GM12878 (cell line): Measurements from ENCODE around the gene TAF3. TPM values are rescaled to one million over a fixed set of nuclear protein-coding genes. Genes with fewer than 3 reads are reported as not detected.

Experiments used
- ATAC-seq: fragments of 200-7000 bp; cut with Tn5 transposase; 3 replicates; pipeline ENCODE4 v1.9.1; 2020; ENCODE audit warnings: mild to moderate bottlenecking, moderate library complexity
- BruUV-seq: library from RNA; stranded (reverse); fragments of 400-500 nt; replicated peaks from 2 replicates; lab custom pipeline; 2021; lab: Mats Ljungman, UMichigan
- CTCF ChIA-PET: fragments of 300-600 bp; sonication (Branson Sonifier 250); formaldehyde crosslinking; extraction: SDS; loops from one replicate; lab custom pipeline; 2021; ENCODE audit warnings: inconsistent platforms; lab: Yijun Ruan, JAX
- POLR2A ChIA-PET: fragments of 350-600 bp; formaldehyde crosslinking; extraction: SDS; loops from one replicate; lab custom pipeline; 2021; ENCODE audit warnings: inconsistent platforms; lab: Charles Lee
- RAD21 ChIA-PET: fragments of 300-600 bp; sonication (Branson Sonifier 250); formaldehyde crosslinking; loops from one replicate; lab custom pipeline; 2023; ENCODE audit warnings: antibody characterized with exemption; ENCODE audit not compliant: unreplicated experiment; lab: Charles Lee
- SMC1A ChIA-PET: fragments of 300-600 bp; sonication (Branson Sonifier 250); formaldehyde crosslinking; loops from one replicate; lab custom pipeline; 2023; ENCODE audit not compliant: unreplicated experiment, uncharacterized antibody; lab: Charles Lee
- DNase-seq: peaks from one replicate; pipeline ENCODE4 v3.0.0-alpha.2; 2011; ENCODE audit warnings: low read depth, low spot score
- FAIRE-seq: peaks from 3 replicates; lab custom pipeline; 2011; peaks lifted over from hg19 to GRCh38; lab: Jason Lieb, UNC
- H2AFZ ChIP-seq: 2 replicates; pipeline ENCODE4 v1.6.0; 2011; ENCODE audit warnings: low read depth, low read length, control low read depth; ENCODE audit not compliant: control insufficient read depth
- H3K27ac ChIP-seq: 2 replicates; pipeline ENCODE4 v1.5.1; 2011; ENCODE audit warnings: control low read depth; ENCODE audit not compliant: control insufficient read depth, insufficient read depth
- H3K27me3 ChIP-seq, 2 experiments: replicated peaks in 1 of 2; 2 replicates each; pipeline versions ENCODE4 v1.6.0 to v1.6.1; 2011; ENCODE audit warnings: low read length in 1 of 2; ENCODE audit not compliant: control insufficient read depth in 2 of 2, insufficient read depth in 2 of 2
- H3K36me3 ChIP-seq, 2 experiments: 2 replicates each; pipeline ENCODE4 v1.5.1; 2011; ENCODE audit warnings: low read length in 1 of 2; ENCODE audit not compliant: control insufficient read depth in 2 of 2, insufficient read depth in 2 of 2
- H3K4me1 ChIP-seq: 2 replicates; pipeline ENCODE4 v1.6.1; 2011; ENCODE audit warnings: mild to moderate bottlenecking, low read length, moderate library complexity, mixed read lengths; ENCODE audit not compliant: control insufficient read depth, insufficient read depth
- H3K4me2 ChIP-seq: 2 replicates; pipeline ENCODE4 v1.6.0; 2011; ENCODE audit warnings: control low read depth; ENCODE audit not compliant: control insufficient read depth, insufficient read depth
- H3K4me3 ChIP-seq: fragments of 200-600 bp; sonication (generic); 2 replicates; pipeline ENCODE4 v1.5.1; 2016
- H3K79me2 ChIP-seq: 2 replicates; pipeline ENCODE4 v1.6.0; 2011; ENCODE audit warnings: low read length; ENCODE audit not compliant: control insufficient read depth, insufficient read depth
- H3K9ac ChIP-seq: 2 replicates; pipeline ENCODE4 v1.8.0; 2011; ENCODE audit warnings: low read length, control low read depth, mixed read lengths; ENCODE audit not compliant: control insufficient read depth, insufficient read depth
- H3K9me3 ChIP-seq: replicated peaks from 3 replicates; pipeline ENCODE4 v1.5.1; 2011; ENCODE audit warnings: mild to moderate bottlenecking, low read length; ENCODE audit not compliant: control insufficient read depth, insufficient read depth
- H4K20me1 ChIP-seq: 2 replicates; pipeline ENCODE4 v1.6.0; 2011; ENCODE audit not compliant: control insufficient read depth, insufficient read depth
- CHD1 ChIP-seq: IDR thresholded peaks from 2 replicates; pipeline ENCODE4 v1.6.1; 2012; ENCODE audit warnings: low read depth, low read length, improper control_type of control experiment
- YBX1 ChIP-seq: fragments of 450-650 bp; IDR thresholded peaks from 2 replicates; pipeline ENCODE4 v1.6.1; 2016; ENCODE audit warnings: antibody characterized with exemption
- WGBS: methylation state at CpG from one replicate; pipeline ENCODE4 v1.1.6; 2016; ENCODE audit warnings: low lambda C conversion rate; ENCODE audit not compliant: insufficient replicate concordance, insufficient coverage; ENCODE audit errors: missing lambda C conversion rate; 5-methylcytosine and 5-hydroxymethylcytosine counted together
- in situ Hi-C: fragments of 300-500 bp; cut with MboI; formaldehyde crosslinking; loops from 9 replicates; pipeline ENCODE4 v1.14.3; 2018; ENCODE audit warnings: mixed read lengths
- intact Hi-C: fragments of 100-400 bp; cut with micrococcal nuclease; formaldehyde crosslinking; loops from one replicate; pipeline ENCODE4 v1.14.2; 2022; ENCODE audit not compliant: unreplicated experiment
- polyA plus RNA-seq, 11 experiments: library from polyadenylated mRNA; depleted of rRNA in 4 of 11; unstranded in 6 of 11; stranded (reverse) in 5 of 11; fragments of >200 nt; fragmentation: Nextera tagmentation in 4 of 11; fragmentation: Illumina TruSeq in 1 of 11; extraction: Ambion mirVana in 4 of 11; extraction: Trizol in 1 of 11; gene quantifications; 1 replicate in 1 of 11; 2 replicates in 10 of 11; pipeline versions ENCODE4 v1.2.1 to v1.2.3, GENCODE V29; 2011 to 2016; ENCODE audit warnings: inconsistent platforms in 2 of 11, missing spikeins in 2 of 11, low read depth in 1 of 11
- total RNA-seq, 4 experiments: library from RNA; depleted of rRNA in 3 of 4; stranded (reverse); fragments of >200 nt in 3 of 4; fragmentation: Illumina TruSeq in 1 of 4; extraction: Trizol in 1 of 4; gene quantifications; 2 replicates each; pipeline versions ENCODE4 v1.2.1 to v1.2.3, GENCODE V29; 2013 to 2021
- TF ChIP-seq, protein P1 (sequence below): IDR thresholded peaks from 2 replicates; pipeline ENCODE4 v1.6.1; 2011; ENCODE audit warnings: borderline replicate concordance, low read depth, mild to moderate bottlenecking, moderate library complexity, mixed read lengths, low read length; ENCODE audit not compliant: insufficient read depth; ENCODE audit errors: extremely low read length
- TF ChIP-seq, protein P2 (sequence below), 3 experiments: IDR thresholded peaks in 2 of 3; conservative IDR thresholded peaks in 1 of 3; 2 replicates each; pipeline ENCODE4 v1.5.1; 2011; ENCODE audit warnings: low read depth in 3 of 3, low read length in 3 of 3, mild to moderate bottlenecking in 3 of 3, control low read depth in 2 of 3, moderate library complexity in 2 of 3, inconsistent platforms in 1 of 3, mixed read lengths in 1 of 3; ENCODE audit not compliant: control insufficient read depth in 2 of 3, insufficient read depth in 1 of 3; ENCODE audit errors: extremely low read depth in 1 of 3

Gene TAF3
- total and polyA plus RNA-seq, 10 of the 15 experiments (the other 5 are each of a cell fraction or from before 2014, with no cell fraction given): 2.0 to 10.1 (median 3.7) TPM

DNA sequence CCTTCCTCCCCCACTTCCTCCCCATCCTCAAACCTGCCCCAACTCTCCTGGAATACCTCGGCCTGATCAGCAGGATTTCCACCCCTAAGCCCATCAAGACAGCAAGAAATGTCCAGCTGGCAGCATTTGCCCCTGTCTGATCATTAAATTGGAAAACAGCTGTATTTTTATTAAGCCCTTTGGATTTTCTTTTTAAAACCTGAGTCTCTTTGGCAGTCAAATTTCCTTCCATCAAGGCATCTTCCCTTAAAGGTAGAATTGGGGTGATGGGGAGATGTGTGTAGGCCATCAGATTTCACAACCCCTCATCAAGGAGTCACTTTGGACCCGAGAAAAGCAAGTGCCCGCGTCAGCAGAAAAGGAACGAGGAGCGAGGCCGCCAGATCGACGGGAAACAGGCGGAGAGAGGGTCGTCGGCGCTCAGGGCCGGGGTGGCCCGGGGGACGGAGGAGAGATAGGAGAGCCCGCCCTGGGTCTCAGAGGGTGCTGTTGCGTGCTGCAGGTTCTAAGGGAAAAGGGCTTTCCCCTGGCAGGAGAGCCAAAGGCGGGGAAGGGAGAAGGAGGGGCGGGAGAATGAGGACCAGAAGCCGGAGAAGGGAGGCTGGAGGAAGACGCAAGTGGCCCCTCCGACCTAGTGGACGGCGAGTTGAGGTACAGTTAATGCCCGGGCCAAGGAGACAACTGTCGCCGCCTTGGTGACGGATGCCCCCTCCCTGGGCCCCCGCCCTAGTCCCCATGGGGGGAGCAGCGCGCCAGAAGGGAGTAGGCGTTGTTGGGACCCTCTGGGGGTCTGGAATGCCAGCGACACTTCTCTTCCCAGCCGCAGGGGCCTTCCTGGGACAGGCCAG, 224.6 kb downstream of the TAF3 start (continued):
- TF ChIP-seq, protein P1, sequence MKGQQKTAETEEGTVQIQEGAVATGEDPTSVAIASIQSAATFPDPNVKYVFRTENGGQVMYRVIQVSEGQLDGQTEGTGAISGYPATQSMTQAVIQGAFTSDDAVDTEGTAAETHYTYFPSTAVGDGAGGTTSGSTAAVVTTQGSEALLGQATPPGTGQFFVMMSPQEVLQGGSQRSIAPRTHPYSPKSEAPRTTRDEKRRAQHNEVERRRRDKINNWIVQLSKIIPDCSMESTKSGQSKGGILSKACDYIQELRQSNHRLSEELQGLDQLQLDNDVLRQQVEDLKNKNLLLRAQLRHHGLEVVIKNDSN: no peak
- no peak for TF ChIP-seq CHD1
- TF ChIP-seq, all 136 proteins: peak for 0

DNA sequence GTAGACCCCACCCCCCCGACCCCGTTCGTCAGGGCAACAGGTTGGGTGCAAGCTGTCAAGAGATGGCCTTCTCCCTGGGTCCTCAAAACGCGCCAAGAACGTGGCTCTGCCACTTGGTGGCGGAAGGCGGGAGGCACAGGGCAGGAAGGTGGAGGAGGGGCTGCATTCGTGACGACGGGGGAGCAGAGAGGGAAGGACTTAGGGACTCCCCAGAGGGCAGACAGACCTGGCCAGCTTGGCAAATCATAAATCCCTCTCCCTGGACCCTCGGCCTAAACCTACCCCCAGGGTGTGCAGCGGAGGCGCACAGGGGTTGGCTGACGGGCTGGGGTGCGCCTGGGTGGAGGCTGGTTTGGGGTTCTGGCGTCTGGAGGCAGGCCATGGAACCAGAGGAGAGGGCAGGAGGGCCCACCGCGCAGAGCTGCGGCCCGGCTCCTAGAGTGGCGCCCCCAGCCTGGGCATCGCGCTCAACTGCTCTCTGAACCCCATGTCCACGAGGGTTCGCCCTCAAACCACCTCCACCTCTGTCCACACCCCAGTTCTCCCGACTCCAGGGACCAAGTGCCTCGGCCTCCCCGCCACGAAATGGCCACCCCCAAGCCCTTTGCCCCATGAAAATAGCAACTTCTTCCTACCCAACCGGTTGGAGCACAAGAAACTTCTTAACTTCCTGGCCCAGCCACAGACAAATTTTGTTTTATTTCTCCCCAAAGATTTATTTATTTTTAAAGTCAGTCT, 225.4 kb downstream of the TAF3 start:
- intact Hi-C loops (no loop called here), in situ Hi-C loops (loop anchor here (25.0 kb wide), 1 partner anchor 1169 kb away; no protein-coding TSS in a partner anchor)
- ATAC-seq (peak; percentile 28; the same call in 2 of the 3 replicates), DNase-seq (no peak), FAIRE-seq (no peak)
- H3K27ac ChIP-seq: no peak overlapping the region
- CTCF ChIA-PET: no interaction called here
- H3K4me3 ChIP-seq: no peak overlapping the region
- H4K20me1 ChIP-seq: no peaks in the 10 kb centered on the region
- BruUV-seq: no TSS peak
- no peaks in the 10 kb centered on the region for H3K9me3 ChIP-seq
- no peaks in the 10 kb centered on the region for H3K36me3 ChIP-seq
- H3K9ac ChIP-seq: no peak overlapping the region
- H3K4me2 ChIP-seq: no peak overlapping the region
- POLR2A ChIA-PET: no interaction called here
- RAD21 ChIA-PET: no interaction called here
- 13% methylated on average over 23 of the region's 31 CpGs for WGBS
- H2AFZ ChIP-seq: no peak overlapping the region
- H3K79me2 ChIP-seq: no peaks in the 10 kb centered on the region
- SMC1A ChIA-PET: no interaction called here
- peaks cover 25 to 44% of the 10 kb centered on the region in 2 experiments for H3K27me3 ChIP-seq
- H3K4me1 ChIP-seq: peaks cover 3% of the 10 kb centered on the region
- TF ChIP-seq, protein P2, sequence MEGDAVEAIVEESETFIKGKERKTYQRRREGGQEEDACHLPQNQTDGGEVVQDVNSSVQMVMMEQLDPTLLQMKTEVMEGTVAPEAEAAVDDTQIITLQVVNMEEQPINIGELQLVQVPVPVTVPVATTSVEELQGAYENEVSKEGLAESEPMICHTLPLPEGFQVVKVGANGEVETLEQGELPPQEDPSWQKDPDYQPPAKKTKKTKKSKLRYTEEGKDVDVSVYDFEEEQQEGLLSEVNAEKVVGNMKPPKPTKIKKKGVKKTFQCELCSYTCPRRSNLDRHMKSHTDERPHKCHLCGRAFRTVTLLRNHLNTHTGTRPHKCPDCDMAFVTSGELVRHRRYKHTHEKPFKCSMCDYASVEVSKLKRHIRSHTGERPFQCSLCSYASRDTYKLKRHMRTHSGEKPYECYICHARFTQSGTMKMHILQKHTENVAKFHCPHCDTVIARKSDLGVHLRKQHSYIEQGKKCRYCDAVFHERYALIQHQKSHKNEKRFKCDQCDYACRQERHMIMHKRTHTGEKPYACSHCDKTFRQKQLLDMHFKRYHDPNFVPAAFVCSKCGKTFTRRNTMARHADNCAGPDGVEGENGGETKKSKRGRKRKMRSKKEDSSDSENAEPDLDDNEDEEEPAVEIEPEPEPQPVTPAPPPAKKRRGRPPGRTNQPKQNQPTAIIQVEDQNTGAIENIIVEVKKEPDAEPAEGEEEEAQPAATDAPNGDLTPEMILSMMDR (IDR thresholded peaks at IDR 0.05 in 2 of 3, conservative IDR thresholded peaks at IDR 0.05 in 1 of 3; ENCODE audit: control insufficient read depth in 2 of 3, extremely low read depth in 1 of 3, insufficient read depth in 1 of 3, low read depth in 3 of 3, low read length in 3 of 3): peak in 1 of 3 experiments; percentile 18; a peak in 2 of 6 replicates
- no peak for TF ChIP-seq YBX1
